Neutrophil (primary cell): ENCODE results near the gene POLD3.

ENCODE experiments used
- H3K27ac ChIP-seq: fragments of 200-600 bp; sonication (generic); 2 replicates; pipeline ENCODE4 v1.5.1; 2016; ENCODE audit warnings: mild to moderate bottlenecking, moderate library complexity
- H3K27me3 ChIP-seq: fragments of 200-600 bp; sonication (generic); 2 replicates; pipeline ENCODE4 v1.6.0; 2016; ENCODE audit warnings: mild to moderate bottlenecking
- H3K36me3 ChIP-seq: fragments of 200-600 bp; sonication (generic); 2 replicates; pipeline ENCODE4 v1.5.1; 2017
- H3K4me1 ChIP-seq, 2 experiments: fragments of 200-600 bp in 1 of 2; sonication (generic) in 1 of 2; 1 replicate in 1 of 2; 2 replicates in 1 of 2; pipeline versions ENCODE4 v1.5.1 to v1.6.1; 2013 to 2016; ENCODE audit warnings: low read depth in 1 of 2, low read length in 1 of 2, mild to moderate bottlenecking in 1 of 2, moderate library complexity in 1 of 2; ENCODE audit not compliant: control insufficient read depth in 1 of 2, insufficient read depth in 1 of 2
- H3K4me3 ChIP-seq, 2 experiments: fragments of 200-600 bp in 1 of 2; sonication (generic) in 1 of 2; 1 replicate in 1 of 2; 2 replicates in 1 of 2; pipeline ENCODE4 v1.5.1; 2013 to 2016; ENCODE audit warnings: low read depth in 1 of 2, low read length in 1 of 2, mild to moderate bottlenecking in 1 of 2, moderate library complexity in 1 of 2
- H3K9me3 ChIP-seq: fragments of 200-600 bp; sonication (generic); 2 replicates; pipeline ENCODE4 v1.5.1; 2016
- CTCF ChIP-seq: fragments of 200-600 bp; sonication (generic); IDR thresholded peaks from 2 replicates; pipeline ENCODE4 v1.5.1; 2016; ENCODE audit warnings: antibody characterized with exemption

Gene POLD3

GRCh38 chr11:74570266-74571061 lies 21.9 kb upstream of the POLD3 start:
- Histone ChIP-seq H3K4me1 (no peaks in the 10 kb centered on the region), H3K27ac (no peak overlapping the region), H3K4me3 (no peak overlapping the region), H3K36me3 (no peaks in the 10 kb centered on the region), H3K9me3 (no peaks in the 10 kb centered on the region), H3K27me3 (no peaks in the 10 kb centered on the region)
- TF ChIP-seq CTCF = peak; percentile 79

- Histone ChIP-seq H3K27me3 (no peaks in the 10 kb centered on the region), H3K27ac (no peak overlapping the region), H3K4me1 (no peaks in the 10 kb centered on the region), H3K9me3 (no peaks in the 10 kb centered on the region), H3K4me3 (no peak overlapping the region), H3K36me3 (no peaks in the 10 kb centered on the region)
- TF ChIP-seq CTCF = no peak
Measured at GRCh38 chr11:74571062-74571399, 21.4 kb upstream of the POLD3 start.

- no peak for TF ChIP-seq CTCF
- no peaks in the 10 kb centered on the region for H3K9me3 ChIP-seq
- no peaks in the 10 kb centered on the region for H3K36me3 ChIP-seq
- no peak overlapping the region for H3K4me3 ChIP-seq
- H3K27ac ChIP-seq = no peak overlapping the region
- no peaks in the 10 kb centered on the region for H3K27me3 ChIP-seq
- no peaks in the 10 kb centered on the region for H3K4me1 ChIP-seq
Measured at GRCh38 chr11:74572349-74572748, 20.0 kb upstream of the POLD3 start.

GRCh38 chr11:74574563-74574962 lies 17.8 kb upstream of the POLD3 start:
- Histone ChIP-seq H3K27ac (no peak overlapping the region), H3K4me1 (no peaks in the 10 kb centered on the region), H3K27me3 (no peaks in the 10 kb centered on the region), H3K9me3 (no peaks in the 10 kb centered on the region), H3K4me3 (no peak overlapping the region), H3K36me3 (no peaks in the 10 kb centered on the region)
- no peak for TF ChIP-seq CTCF

GRCh38 chr11:74575999-74576398 lies 16.4 kb upstream of the POLD3 start:
- H3K27ac ChIP-seq = no peak overlapping the region
- no peaks in the 10 kb centered on the region for H3K36me3 ChIP-seq
- no peak overlapping the region for H3K4me3 ChIP-seq
- no peaks in the 10 kb centered on the region for H3K27me3 ChIP-seq
- TF ChIP-seq CTCF = no peak
- no peaks in the 10 kb centered on the region for H3K9me3 ChIP-seq
- peaks cover 0 to 3% of the 10 kb centered on the region in 2 experiments for H3K4me1 ChIP-seq
